NK-92 treated with Interleukin-12 subunit alpha and Interleukin-12 subunit beta, amount 100 ng/mL, for 24 hours (cell line): Measurements from ENCODE around the gene LMAN1.
A peak's percentile ranks its signal among the peaks of the same experiment; 100 is the strongest.

Experiments used
- DNase-seq: peaks from one replicate; lab custom pipeline; 2025; lab: John Stamatoyannopoulos, UW

Gene LMAN1

GRCh38 chr18:59359576-59359952 lies 499 bp upstream of the LMAN1 start:
- DNase-seq = no peak

GRCh38 chr18:59358414-59358711 lies 702 bp downstream of the LMAN1 start:
- DNase-seq = no peak

DNA sequence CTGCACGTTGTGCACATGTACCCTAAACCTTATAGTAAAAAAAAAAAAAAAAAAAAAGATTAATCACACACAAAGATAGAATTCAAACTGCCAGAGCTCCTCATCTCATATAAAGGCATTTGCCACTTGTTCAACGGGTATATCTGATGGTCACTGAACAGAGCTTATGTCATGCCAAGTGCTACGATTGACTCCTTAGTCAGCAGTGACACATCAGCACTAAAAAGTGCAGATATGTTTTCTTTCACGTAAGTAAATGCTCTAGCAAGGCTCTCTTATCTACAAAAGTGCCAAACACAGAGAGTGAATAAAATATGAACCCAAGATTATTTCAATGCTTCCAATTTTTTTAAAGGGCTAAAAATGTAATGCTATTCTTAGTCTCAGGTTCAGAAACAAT lies 1.1 kb downstream of the LMAN1 start:
- peak; percentile 1 for DNase-seq

- DNase-seq = no peak
These were observed 4.3 kb downstream of the LMAN1 start for GRCh38 chr18:59354731-59355130.

DNA sequence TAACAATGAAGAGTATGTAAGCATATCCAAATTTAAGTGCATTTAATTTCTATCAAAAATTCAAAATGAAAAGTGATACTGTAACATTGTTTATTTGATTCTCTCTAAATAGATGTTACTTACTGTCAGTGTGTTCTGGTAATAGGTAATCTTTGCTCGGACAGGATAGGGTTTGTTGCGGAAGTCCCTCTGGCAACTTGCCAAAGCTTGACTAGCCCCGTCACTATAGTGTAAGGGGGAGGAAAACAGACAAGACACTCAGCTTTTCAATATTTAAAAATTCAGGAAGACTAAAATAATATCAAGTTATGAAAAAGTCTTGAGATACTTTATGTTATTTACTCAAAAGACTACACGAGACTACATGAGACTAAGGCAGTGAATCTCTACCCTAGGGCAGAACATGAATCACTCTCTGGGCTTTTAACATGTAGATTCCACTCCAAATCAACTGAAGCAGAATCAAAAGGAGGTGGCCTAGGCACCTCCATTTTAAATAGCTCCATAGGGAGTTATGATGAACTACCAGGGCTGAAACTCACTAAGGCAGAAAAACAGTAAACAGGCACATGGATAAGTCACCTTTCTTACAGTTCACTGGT lies 5.9 kb downstream of the LMAN1 start:
- no peak for DNase-seq

- no peak for DNase-seq
These were observed 6.7 kb downstream of the LMAN1 start for GRCh38 chr18:59352250-59352855.

GRCh38 chr18:59345556-59345955 lies 13.5 kb downstream of the LMAN1 start:
- DNase-seq = no peak

GRCh38 chr18:59344996-59345395 lies 14.1 kb downstream of the LMAN1 start:
- no peak for DNase-seq

- DNase-seq = no peak
These were observed 15.1 kb downstream of the LMAN1 start for GRCh38 chr18:59343926-59344325.

GRCh38 chr18:59340817-59341216 lies 18.2 kb downstream of the LMAN1 start:
- no peak for DNase-seq

DNA sequence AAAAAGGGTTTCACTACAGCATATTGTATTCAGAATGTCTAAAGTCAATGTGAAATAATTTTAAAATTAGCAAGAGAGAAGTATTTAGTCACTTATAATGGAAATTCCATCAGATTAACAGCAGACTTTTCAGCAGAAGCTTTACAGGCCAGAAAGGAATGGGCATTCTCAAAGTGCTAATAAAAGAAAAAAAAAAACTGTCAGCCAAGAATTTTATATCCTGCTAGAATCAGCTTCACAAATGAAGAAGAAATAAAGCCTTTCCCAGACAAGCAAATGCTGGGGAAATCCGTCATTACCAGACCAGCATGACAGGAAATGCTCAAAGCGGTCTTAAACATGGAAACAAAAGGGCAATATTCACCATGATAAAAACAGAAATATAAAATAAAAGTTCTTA lies 18.8 kb downstream of the LMAN1 start:
- DNase-seq = no peak

- no peak for DNase-seq
These were observed 26.1 kb downstream of the LMAN1 start for GRCh38 chr18:59332986-59333385.

- DNase-seq = no peak
These were observed 30.4 kb downstream of the LMAN1 start for GRCh38 chr18:59328683-59329082.

GRCh38 chr18:59325965-59326364 lies 33.1 kb downstream of the LMAN1 start:
- no peak for DNase-seq

DNA sequence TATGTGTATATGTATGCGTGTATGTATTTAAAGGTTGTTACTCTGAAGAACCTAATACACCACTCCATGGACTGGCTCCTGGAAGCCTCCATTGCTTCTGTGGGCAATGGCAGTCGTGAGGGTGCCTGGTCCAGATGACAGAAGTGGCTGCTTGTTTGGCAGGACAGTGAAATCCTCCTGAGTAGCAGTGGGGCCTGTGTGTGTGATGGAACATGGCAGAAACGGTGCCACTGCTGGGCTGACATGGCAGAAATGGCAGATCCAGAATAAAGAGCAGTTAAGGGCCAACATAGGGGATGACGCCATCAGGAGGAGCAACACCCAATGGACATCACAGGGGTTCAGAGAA lies 34.5 kb downstream of the LMAN1 start:
- DNase-seq = no peak

- no peak for DNase-seq
These were observed 35.0 kb downstream of the LMAN1 start for GRCh38 chr18:59323931-59324622.

- DNase-seq = no peak
These were observed 40.5 kb downstream of the LMAN1 start, which contains the start of gene CPLX4 for GRCh38 chr18:59318460-59319050. Gene CPLX4, minus strand, starts transcription at chr18:59318649. Its CDS starts 187 bp downstream, at chr18:59318462.

GRCh38 chr18:59311631-59312030 lies 47.4 kb downstream of the LMAN1 start:
- no peak for DNase-seq

GRCh38 chr18:59308938-59309260 lies 50.2 kb downstream of the LMAN1 start:
- DNase-seq = no peak

- DNase-seq = no peak
These were observed 50.7 kb downstream of the LMAN1 start for GRCh38 chr18:59308248-59308937.

GRCh38 chr18:59306640-59307039 lies 52.4 kb downstream of the LMAN1 start:
- DNase-seq = no peak

GRCh38 chr18:59305295-59305694 lies 53.8 kb downstream of the LMAN1 start:
- no peak for DNase-seq

GRCh38 chr18:59303656-59304195 lies 55.3 kb downstream of the LMAN1 start:
- DNase-seq = no peak
